ENCODE measurements around the gene ANAPC4. TPM values are rescaled to one million over a fixed set of nuclear protein-coding genes. Genes with fewer than 3 reads are reported as not detected.

Gene ANAPC4
- total RNA-seq, 2 donors from 2014 or later = 41.7 to 46.4 TPM

DNA sequence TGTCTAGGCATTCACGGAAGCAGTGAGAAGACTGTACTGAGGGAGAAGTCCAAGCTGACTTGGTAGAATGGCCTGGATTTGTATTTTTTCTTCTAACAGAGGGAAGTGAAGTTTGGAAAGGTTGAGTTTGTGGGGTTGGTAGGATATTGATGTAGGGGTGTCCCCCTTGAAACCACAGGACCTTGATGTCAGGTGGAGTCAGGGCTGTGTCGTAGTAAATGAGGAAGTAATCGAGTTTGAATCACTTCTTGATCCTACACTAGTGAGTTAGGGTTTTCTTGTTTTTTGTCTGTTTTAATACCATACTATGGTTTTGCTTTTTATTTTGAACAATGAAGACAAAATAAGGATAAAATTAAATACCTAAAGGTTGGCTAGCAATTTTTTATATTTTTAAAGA is 30.1 kb upstream of the ANAPC4 start:
- DNase-seq = no peak
- H3K4me1 Mint-ChIP-seq = peaks cover 31% of the 10 kb centered on the region
- Histone ChIP-seq H3K27me3 (ENCODE audit: control insufficient read depth, insufficient read depth, low read length, poor library complexity, severe bottlenecking) (no peaks in the 10 kb centered on the region), H3K9me3 (ENCODE audit: control insufficient read depth, low read length) (no peaks in the 10 kb centered on the region), H3K36me3 (ENCODE audit: control insufficient read depth, insufficient read depth, low read length) (no peaks in the 10 kb centered on the region), H3K9ac (ENCODE audit: extremely low read depth, low read length, poor library complexity, severe bottlenecking) (no peak overlapping the region), H3K4me3 (ENCODE audit: low read length) (peak overlapping the region; percentile 41), H3K4me1 (ENCODE audit: control insufficient read depth, insufficient read depth, low read length) (peaks cover 2% of the 10 kb centered on the region), H3K27ac (ENCODE audit: low read depth, low read length) (no peak overlapping the region)
- H3K9me3 Mint-ChIP-seq = peaks cover 1% of the 10 kb centered on the region
- H3K4me3 Mint-ChIP-seq = no peak overlapping the region
- peak overlapping the region; percentile 37 for H3K27ac Mint-ChIP-seq
- WGBS, 2 experiments (ENCODE audit: insufficient coverage in 1 of 2, insufficient read length in 1 of 2) = 97 to 100% methylated on average over 1 to 3 of the region's 3 CpGs
- peaks cover 4% of the 10 kb centered on the region for H3K36me3 Mint-ChIP-seq (ENCODE audit: low read depth)
- TF ChIP-seq, protein P1, sequence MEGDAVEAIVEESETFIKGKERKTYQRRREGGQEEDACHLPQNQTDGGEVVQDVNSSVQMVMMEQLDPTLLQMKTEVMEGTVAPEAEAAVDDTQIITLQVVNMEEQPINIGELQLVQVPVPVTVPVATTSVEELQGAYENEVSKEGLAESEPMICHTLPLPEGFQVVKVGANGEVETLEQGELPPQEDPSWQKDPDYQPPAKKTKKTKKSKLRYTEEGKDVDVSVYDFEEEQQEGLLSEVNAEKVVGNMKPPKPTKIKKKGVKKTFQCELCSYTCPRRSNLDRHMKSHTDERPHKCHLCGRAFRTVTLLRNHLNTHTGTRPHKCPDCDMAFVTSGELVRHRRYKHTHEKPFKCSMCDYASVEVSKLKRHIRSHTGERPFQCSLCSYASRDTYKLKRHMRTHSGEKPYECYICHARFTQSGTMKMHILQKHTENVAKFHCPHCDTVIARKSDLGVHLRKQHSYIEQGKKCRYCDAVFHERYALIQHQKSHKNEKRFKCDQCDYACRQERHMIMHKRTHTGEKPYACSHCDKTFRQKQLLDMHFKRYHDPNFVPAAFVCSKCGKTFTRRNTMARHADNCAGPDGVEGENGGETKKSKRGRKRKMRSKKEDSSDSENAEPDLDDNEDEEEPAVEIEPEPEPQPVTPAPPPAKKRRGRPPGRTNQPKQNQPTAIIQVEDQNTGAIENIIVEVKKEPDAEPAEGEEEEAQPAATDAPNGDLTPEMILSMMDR (conservative IDR thresholded peaks at IDR 0.05) = no peak
- no peaks in the 10 kb centered on the region for H3K27me3 Mint-ChIP-seq (ENCODE audit: insufficient read depth)

- Histone ChIP-seq H3K9ac (ENCODE audit: extremely low read depth, low read length, poor library complexity, severe bottlenecking) (no peak overlapping the region), H3K27me3 (ENCODE audit: control insufficient read depth, insufficient read depth, low read length, poor library complexity, severe bottlenecking) (no peaks in the 10 kb centered on the region), H3K4me1 (ENCODE audit: control insufficient read depth, insufficient read depth, low read length) (peaks cover 2% of the 10 kb centered on the region), H3K36me3 (ENCODE audit: control insufficient read depth, insufficient read depth, low read length) (no peaks in the 10 kb centered on the region), H3K9me3 (ENCODE audit: control insufficient read depth, low read length) (no peaks in the 10 kb centered on the region), H3K4me3 (ENCODE audit: low read length) (peak overlapping the region; percentile 64), H3K27ac (ENCODE audit: low read depth, low read length) (no peak overlapping the region)
- no peak for DNase-seq
- Mint-ChIP-seq H3K27ac (peak overlapping the region; percentile 10), H3K4me1 (peaks cover 35% of the 10 kb centered on the region), H3K27me3 (ENCODE audit: insufficient read depth) (no peaks in the 10 kb centered on the region), H3K9me3 (peaks cover 1% of the 10 kb centered on the region), H3K36me3 (ENCODE audit: low read depth) (peaks cover 4% of the 10 kb centered on the region), H3K4me3 (no peak overlapping the region)
- TF ChIP-seq, protein P1 (conservative IDR thresholded peaks at IDR 0.05) = no peak
- WGBS, 2 experiments (ENCODE audit: insufficient coverage in 1 of 2, insufficient read length in 1 of 2) = 67 to 71% methylated on average over 1 to 2 of the region's 2 CpGs
Observed at GRCh38 chr4:25347473-25347872, 29.6 kb upstream of the ANAPC4 start.

DNA sequence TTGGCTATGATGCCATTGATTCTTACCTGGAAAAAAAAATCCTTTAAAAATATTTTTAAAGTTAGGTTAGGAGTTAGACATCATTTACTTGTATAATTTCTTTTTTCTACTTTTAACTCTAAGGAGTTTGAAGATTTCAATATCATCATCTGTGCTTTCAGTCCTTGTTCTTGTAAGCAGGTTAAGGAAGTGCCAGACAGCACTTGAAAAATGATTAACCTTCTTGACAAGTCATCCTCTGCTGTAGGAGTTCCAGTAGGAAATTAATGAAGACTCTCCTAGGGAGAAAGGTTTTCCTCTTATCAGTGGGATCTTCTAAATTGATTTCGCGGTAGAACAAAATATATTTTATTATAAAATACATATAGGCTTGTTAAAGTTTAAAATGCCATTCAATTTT is 29.1 kb upstream of the ANAPC4 start:
- H3K4me1 Mint-ChIP-seq = peaks cover 35% of the 10 kb centered on the region
- H3K36me3 ChIP-seq (ENCODE audit: control insufficient read depth, insufficient read depth, low read length) = no peaks in the 10 kb centered on the region
- no peak for DNase-seq
- H3K9ac ChIP-seq (ENCODE audit: extremely low read depth, low read length, poor library complexity, severe bottlenecking) = no peak overlapping the region
- WGBS, 2 experiments (ENCODE audit: insufficient coverage in 1 of 2, insufficient read length in 1 of 2) = no CpG with 5 or more reads among the region's 2 CpGs
- H3K9me3 Mint-ChIP-seq = peaks cover 1% of the 10 kb centered on the region
- no peaks in the 10 kb centered on the region for H3K27me3 ChIP-seq (ENCODE audit: control insufficient read depth, insufficient read depth, low read length, poor library complexity, severe bottlenecking)
- H3K4me1 ChIP-seq (ENCODE audit: control insufficient read depth, insufficient read depth, low read length) = peaks cover 2% of the 10 kb centered on the region
- H3K4me3 ChIP-seq (ENCODE audit: low read length) = peak overlapping the region; percentile 64
- no peaks in the 10 kb centered on the region for H3K27me3 Mint-ChIP-seq (ENCODE audit: insufficient read depth)
- no peaks in the 10 kb centered on the region for H3K9me3 ChIP-seq (ENCODE audit: control insufficient read depth, low read length)
- H3K36me3 Mint-ChIP-seq (ENCODE audit: low read depth) = peaks cover 4% of the 10 kb centered on the region
- H3K4me3 Mint-ChIP-seq = no peak overlapping the region
- H3K27ac Mint-ChIP-seq = no peak overlapping the region
- no peak overlapping the region for H3K27ac ChIP-seq (ENCODE audit: low read depth, low read length)
- TF ChIP-seq, protein P1 (conservative IDR thresholded peaks at IDR 0.05) = no peak
